HEK293 (cell line): ENCODE results near the gene JAGN1.
"Not testable (repeated sequence)": the region's sequence is repeated elsewhere in the genome, so short reads cannot be mapped to it uniquely, and the experiment has no call there.

Experiments
- CTCF ChIP-seq: fragments of 450-650 bp; formaldehyde crosslinking; IDR thresholded peaks from 2 replicates; pipeline ENCODE4 v1.5.1; 2016; ENCODE audit warnings: missing biosample characterization, missing genetic modification characterization
- MYNN ChIP-seq: fragments of 450-650 bp; formaldehyde crosslinking; IDR thresholded peaks from 2 replicates; pipeline ENCODE4 v1.5.1; 2016; ENCODE audit warnings: missing biosample characterization, missing genetic modification characterization, borderline replicate concordance
- SCRT1 ChIP-seq: fragments of 450-650 bp; formaldehyde crosslinking; IDR thresholded peaks from 2 replicates; pipeline ENCODE4 v1.5.1; 2016; ENCODE audit warnings: missing biosample characterization, missing genetic modification characterization, borderline replicate concordance
- ZNF354C ChIP-seq: fragments of 450-650 bp; formaldehyde crosslinking; IDR thresholded peaks from 2 replicates; pipeline ENCODE4 v1.5.1; 2016; ENCODE audit warnings: missing biosample characterization, missing genetic modification characterization, low read depth, borderline replicate concordance
- ZNF501 ChIP-seq: fragments of 450-650 bp; formaldehyde crosslinking; IDR thresholded peaks from 2 replicates; pipeline ENCODE4 v1.5.1; 2016; ENCODE audit warnings: missing biosample characterization, missing genetic modification characterization
- ZNF707 ChIP-seq: fragments of 450-650 bp; formaldehyde crosslinking; IDR thresholded peaks from 2 replicates; pipeline ENCODE4 v1.5.1; 2016; ENCODE audit warnings: missing biosample characterization, missing genetic modification characterization

DNA sequence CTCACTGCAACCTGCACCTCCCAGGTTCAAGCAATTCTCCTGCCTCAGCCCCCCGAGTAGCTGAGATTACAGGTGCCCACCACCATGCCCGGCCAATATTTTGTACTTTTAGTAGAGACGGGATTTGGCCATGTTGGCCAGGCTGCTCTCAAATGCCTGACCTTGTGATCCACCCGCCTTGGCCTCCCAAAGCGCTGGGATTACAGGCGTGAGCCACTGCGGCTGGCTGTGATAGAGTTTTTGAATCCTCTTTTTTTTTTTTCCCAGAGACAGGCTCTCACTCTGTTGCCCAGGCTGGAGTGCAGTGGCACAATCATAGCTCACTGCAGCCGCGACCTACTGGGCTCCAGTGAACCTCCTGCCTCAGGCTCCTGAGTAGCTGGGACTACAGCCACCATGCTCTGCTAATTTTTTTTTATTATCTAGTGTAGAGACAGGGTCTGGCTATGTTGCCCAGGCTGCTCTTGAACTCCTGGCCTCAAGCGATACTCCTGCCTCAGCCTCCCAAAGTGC lies 25.2 kb upstream of the JAGN1 start:
- TF ChIP-seq MYNN (tag by site-specific recombination); CTCF (tag by site-specific recombination); ZNF501; SCRT1; ZNF707 (tag by site-specific recombination); ZNF354C (tag by site-specific recombination): not testable (repeated sequence)
